Breast epithelium (tissue), 4 donors: Measurements from ENCODE around the gene ST6GALNAC4. TPM values are rescaled to one million over a fixed set of nuclear protein-coding genes. Genes with fewer than 3 reads are reported as not detected.
A peak's percentile ranks its signal among the peaks of the same experiment; 100 is the strongest.

Experiments
- DNase-seq, 2 donors: peaks; one replicate each; pipeline ENCODE4 v3.0.0-alpha.2; 2019; ENCODE audit warnings: low spot score in 2 of 2
- H3K27ac ChIP-seq, 2 donors: fragments of 200-600 bp; sonication (generic) in 1 of 2; one replicate each; pipeline ENCODE4 v1.5.1; 2016 to 2019; ENCODE audit warnings: mild to moderate bottlenecking in 1 of 2
- H3K27me3 ChIP-seq, 2 donors: fragments of 200-600 bp; sonication (generic) in 1 of 2; one replicate each; pipeline versions ENCODE4 v1.5.1 to v1.6.0; 2017 to 2019; ENCODE audit warnings: control low read depth in 1 of 2, mild to moderate bottlenecking in 1 of 2
- H3K36me3 ChIP-seq: fragments of 200-600 bp; one replicate; pipeline ENCODE4 v1.5.1; 2019
- H3K4me1 ChIP-seq, 2 donors: fragments of 200-600 bp; sonication (generic); one replicate each; pipeline ENCODE4 v1.5.1; 2016 to 2019; ENCODE audit warnings: control low read depth in 1 of 2
- H3K4me3 ChIP-seq, 3 donors: fragments of 200-600 bp; sonication (generic); 1 replicate in 2 of 3; 2 replicates in 1 of 3; pipeline ENCODE4 v1.5.1; 2016 to 2019; ENCODE audit warnings: mild to moderate bottlenecking in 3 of 3, moderate library complexity in 2 of 3
- H3K9me3 ChIP-seq, 2 donors: fragments of 200-600 bp; sonication (generic) in 1 of 2; one replicate each; pipeline ENCODE4 v1.5.1; 2016 to 2019; ENCODE audit warnings: control low read depth in 1 of 2
- POLR2A ChIP-seq: fragments of 450-650 bp; IDR thresholded peaks from one replicate; pipeline ENCODE4 v1.6.1; 2016; ENCODE audit warnings: antibody characterized with exemption, mild to moderate bottlenecking, moderate library complexity
- POLR2AphosphoS5 ChIP-seq, 3 donors: sonication (generic); formaldehyde crosslinking; IDR thresholded peaks; one replicate each; pipeline ENCODE4 v1.6.1; 2017; ENCODE audit warnings: antibody characterized with exemption in 3 of 3
- intact Hi-C: fragments of 100-400 bp; cut with DNase I; formaldehyde crosslinking; loops from one replicate; pipeline ENCODE4 v1.15.1; 2023; ENCODE audit warnings: low total_unique reads
- total RNA-seq, 3 donors: library from RNA; depleted of rRNA; stranded (reverse); fragments of >200 nt; gene quantifications; one replicate each; pipeline ENCODE4 v1.1.0, GENCODE V29; 2016
- TF ChIP-seq, protein P1 (sequence below), 3 donors: fragments of 450-650 bp; IDR thresholded peaks; one replicate each; pipeline ENCODE4 v1.5.1; 2016 to 2017; ENCODE audit warnings: antibody characterized with exemption in 3 of 3, mild to moderate bottlenecking in 3 of 3, moderate library complexity in 3 of 3

Gene ST6GALNAC4
- total RNA-seq, 3 donors from 2014 or later = 17.6 to 44.6 (median 24.0) TPM

DNA sequence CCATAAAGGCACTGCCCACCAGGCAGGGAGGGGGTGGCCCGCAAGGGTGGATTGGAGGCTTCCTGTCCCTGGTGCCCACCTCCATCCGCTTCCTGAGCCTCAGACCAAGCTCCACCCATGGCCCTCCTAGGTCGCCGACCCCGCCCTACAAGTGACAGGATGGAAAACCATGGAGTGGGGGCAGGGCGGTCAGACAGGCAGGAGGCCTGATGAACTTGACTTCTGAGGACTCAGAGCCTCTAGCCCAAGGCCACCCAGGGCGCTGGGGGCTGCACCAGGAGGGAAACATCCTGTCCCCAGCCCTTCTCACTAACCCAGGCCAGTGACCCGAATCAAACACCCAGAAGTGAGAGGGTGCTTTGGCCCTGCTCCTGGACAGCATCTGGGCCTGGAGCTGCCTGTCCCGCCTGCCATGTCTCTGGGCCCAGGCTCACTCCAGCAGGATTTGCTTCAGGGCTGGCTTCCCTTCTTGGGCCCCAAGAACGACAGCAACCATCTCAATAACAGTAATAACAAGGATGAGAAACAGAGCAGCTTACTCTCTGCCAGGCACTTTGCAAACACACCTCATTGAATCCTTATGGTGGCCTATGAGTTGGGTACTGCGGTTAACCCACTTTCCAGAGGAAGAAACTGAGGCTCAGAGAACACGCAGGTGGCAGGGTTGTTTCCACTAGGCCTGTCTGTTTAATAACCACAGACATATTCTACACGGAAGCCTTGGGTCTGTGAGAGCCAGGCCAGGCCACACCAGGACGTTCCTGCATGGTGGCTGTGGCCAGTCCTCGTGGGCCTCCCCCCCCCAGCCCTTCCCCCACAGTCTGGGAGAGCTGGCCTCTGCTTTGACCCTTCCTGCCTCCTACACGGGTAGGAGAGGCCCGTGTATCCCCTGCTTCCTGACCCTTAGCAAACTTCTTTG lies 13.0 kb downstream of the ST6GALNAC4 start:
- peaks cover 17 to 30% of the 10 kb centered on the region in 2 donors for H3K4me1 ChIP-seq
- H3K9me3 ChIP-seq = no peaks in the 10 kb centered on the region
- DNase-seq = no peak
- TF ChIP-seq POLR2A (no peak), POLR2AphosphoS5 (IDR thresholded peaks at IDR 0.05) (peak in 1 of 3 donors; percentile 43)
- TF ChIP-seq, protein P1, sequence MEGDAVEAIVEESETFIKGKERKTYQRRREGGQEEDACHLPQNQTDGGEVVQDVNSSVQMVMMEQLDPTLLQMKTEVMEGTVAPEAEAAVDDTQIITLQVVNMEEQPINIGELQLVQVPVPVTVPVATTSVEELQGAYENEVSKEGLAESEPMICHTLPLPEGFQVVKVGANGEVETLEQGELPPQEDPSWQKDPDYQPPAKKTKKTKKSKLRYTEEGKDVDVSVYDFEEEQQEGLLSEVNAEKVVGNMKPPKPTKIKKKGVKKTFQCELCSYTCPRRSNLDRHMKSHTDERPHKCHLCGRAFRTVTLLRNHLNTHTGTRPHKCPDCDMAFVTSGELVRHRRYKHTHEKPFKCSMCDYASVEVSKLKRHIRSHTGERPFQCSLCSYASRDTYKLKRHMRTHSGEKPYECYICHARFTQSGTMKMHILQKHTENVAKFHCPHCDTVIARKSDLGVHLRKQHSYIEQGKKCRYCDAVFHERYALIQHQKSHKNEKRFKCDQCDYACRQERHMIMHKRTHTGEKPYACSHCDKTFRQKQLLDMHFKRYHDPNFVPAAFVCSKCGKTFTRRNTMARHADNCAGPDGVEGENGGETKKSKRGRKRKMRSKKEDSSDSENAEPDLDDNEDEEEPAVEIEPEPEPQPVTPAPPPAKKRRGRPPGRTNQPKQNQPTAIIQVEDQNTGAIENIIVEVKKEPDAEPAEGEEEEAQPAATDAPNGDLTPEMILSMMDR (IDR thresholded peaks at IDR 0.05) = no peak
- peak overlapping the region; percentile 90 to 93 for H3K27ac ChIP-seq
- H3K27me3 ChIP-seq = no peaks in the 10 kb centered on the region
- H3K4me3 ChIP-seq = peak overlapping the region in 1 of 3 donors; percentile 35
- no peaks in the 10 kb centered on the region for H3K36me3 ChIP-seq
- intact Hi-C loops = no loop called here

DNA sequence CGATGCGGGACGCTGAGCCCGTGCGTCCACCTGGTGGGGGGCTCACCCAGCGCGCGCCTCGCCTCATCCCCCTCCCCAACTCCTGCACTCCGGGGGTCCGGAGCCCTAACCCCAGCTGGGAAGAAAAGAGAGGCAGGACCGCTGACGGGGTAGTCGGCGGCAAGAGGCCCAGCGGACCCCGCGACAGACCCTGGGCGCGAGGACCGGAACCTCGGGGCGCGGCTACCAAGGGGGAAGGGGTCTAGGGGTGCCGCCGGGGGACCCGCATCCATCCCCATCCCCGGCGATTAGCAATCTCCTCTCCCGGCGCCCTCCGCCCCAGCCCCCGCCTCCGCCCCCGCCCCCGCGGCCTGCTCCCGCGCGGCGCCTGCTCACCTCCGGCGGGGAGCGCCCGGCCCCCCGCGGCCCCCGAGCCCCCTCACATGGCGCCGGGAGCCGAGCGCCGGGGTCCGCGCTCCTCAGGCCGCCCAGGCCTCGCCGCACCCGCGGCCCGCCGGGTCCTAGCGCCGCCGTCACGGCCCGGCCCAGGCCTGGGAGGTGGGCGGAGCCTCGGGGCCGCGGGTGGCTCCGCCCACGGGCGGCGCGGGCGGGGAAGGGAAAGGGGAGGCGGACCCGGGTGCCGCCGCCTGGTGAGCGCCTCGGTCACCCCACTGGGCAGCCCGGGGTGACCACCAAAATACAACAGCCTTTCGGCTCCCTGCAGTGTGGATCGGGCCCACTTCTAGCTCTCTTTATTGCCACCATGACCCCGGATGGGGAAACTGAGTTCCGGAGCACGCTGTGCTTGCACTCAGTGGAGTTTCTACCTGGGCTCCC lies 17.5 kb downstream of the ST6GALNAC4 start, which contains the start of gene ST6GALNAC6:
TSS of gene ST6GALNAC6 (minus strand) at position 476 of the 816 bp plus-strand sequence. CDS start 1,622 bp downstream, outside the sequence.
- intact Hi-C loops = no loop called here
- Histone ChIP-seq H3K27ac (peak within 1 kb of the TSS; percentile 87 to 96), H3K4me3 (peak within 1 kb of the TSS; percentile 91 to 98 (median 93)), H3K36me3 (peaks cover 7% of the 10 kb centered on the region), H3K9me3 (no peaks in the 10 kb centered on the region), H3K27me3 (no peaks in the 10 kb centered on the region), H3K4me1 (peaks cover 8 to 10% of the 10 kb centered on the region in 2 donors)
- TF ChIP-seq POLR2AphosphoS5 (IDR thresholded peaks at IDR 0.05) = no peak
- TF ChIP-seq, protein P1 (IDR thresholded peaks at IDR 0.05) = no peak
- no peak for TF ChIP-seq POLR2A
- no peak for DNase-seq

DNA sequence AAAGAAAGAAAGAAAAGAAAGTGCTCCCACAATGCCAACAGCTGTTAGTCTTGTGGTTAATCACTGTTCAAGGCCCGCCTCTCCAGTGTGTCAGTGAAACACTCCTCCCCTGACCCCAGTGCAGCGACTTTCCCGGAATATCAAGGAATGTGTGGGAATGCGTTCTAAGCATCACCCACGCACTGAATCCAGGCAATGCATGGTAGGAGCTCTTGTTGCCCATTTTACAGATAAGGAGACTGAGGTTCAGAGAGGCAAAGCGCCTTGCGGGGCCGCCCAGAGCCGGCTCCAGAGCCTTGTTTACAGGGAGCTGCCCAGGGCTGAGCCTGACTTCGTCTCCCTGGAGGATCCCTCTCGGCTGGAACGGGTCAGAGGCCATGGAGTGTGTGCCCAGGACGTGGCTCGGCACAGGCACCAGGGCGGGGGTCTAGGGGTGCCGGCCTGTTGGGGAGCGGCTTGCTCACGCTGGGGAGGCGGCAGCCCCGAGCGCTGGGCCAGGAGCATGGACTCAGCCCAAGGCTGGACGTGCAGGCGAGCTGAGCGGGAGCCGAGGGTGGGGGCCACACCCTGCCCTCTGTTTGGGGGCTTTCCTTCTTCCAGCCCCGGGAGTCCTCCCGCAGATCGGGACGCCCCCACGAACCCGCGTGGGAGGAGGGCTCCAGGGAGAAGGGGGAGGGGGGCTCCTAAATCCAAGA lies 18.3 kb downstream of the ST6GALNAC4 start:
- TF ChIP-seq POLR2A (no peak), POLR2AphosphoS5 (IDR thresholded peaks at IDR 0.05) (peak; percentile 35 to 70 (median 52))
- TF ChIP-seq, protein P1 (IDR thresholded peaks at IDR 0.05) = no peak
- Histone ChIP-seq H3K27ac (peak overlapping the region; percentile 87 to 96), H3K9me3 (peaks cover 0 to 2% of the 10 kb centered on the region in 2 donors), H3K4me1 (peaks cover under 1 to 6% of the 10 kb centered on the region in 2 donors), H3K27me3 (no peaks in the 10 kb centered on the region), H3K4me3 (peak overlapping the region; percentile 91 to 98 (median 93)), H3K36me3 (peaks cover 12% of the 10 kb centered on the region)
- DNase-seq = peak in 1 of 2 donors; percentile 60
- intact Hi-C loops = no loop called here

DNA sequence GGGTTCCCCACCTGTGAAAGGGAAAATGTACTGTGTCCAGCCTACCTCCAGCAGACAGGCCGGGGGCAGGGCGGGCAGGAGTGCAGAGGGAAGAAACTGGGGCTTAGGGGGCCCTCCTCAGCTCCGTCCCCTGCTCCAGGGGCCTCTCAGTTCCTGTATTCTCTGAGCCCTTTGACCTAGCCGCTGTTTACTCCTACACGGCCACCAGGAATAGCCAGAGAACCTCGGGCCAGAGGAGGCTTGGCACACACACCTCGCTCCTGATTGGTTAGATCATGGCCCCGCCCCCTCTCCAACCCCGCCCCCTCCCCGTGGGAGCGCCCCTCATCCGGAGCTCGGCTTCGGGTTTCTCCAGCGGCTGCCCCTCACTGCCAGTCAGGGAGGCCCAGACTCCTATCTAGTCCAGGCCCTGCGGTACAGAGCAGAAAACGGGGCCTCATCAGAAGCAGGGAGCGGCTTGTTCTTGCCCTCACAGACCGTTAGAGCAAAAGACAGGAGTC lies 19.6 kb downstream of the ST6GALNAC4 start:
- H3K36me3 ChIP-seq = peaks cover 18% of the 10 kb centered on the region
- H3K4me3 ChIP-seq = peak overlapping the region; percentile 91 to 98 (median 93)
- H3K4me1 ChIP-seq = peaks cover 0 to 6% of the 10 kb centered on the region in 2 donors
- H3K27me3 ChIP-seq = no peaks in the 10 kb centered on the region
- TF ChIP-seq POLR2A (no peak), POLR2AphosphoS5 (IDR thresholded peaks at IDR 0.05) (no peak)
- TF ChIP-seq, protein P1 (IDR thresholded peaks at IDR 0.05) = no peak
- peak overlapping the region; percentile 87 to 96 for H3K27ac ChIP-seq
- peak; percentile 74 to 78 for DNase-seq
- H3K9me3 ChIP-seq = peaks cover 4 to 12% of the 10 kb centered on the region in 2 donors
- intact Hi-C loops = no loop called here
